ENCODE results near the gene SLC22A5.

Gene SLC22A5

DNA sequence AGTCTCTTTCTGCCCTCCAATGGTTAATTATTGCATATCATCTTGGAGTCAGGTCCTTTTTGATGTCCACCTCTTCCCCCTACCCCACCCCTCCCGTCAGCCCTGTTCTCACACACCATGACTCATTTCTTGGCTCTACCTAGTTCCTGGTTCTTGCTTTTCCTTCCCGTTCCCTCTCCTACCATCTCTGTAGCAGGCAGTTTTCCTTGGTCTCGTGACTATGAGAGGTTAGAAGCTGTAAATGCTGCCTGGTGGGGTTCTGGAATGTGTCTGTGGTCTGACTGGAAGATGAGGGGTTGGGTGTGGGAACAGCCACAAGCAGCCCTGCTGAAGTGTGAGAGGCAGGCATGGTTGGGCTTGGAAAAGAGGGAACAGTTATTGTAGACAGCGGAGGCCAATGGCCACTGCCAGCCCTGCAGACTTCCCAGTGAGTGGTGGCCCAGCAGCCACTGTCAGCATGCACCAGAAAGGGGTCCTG, 18.2 kb downstream of the SLC22A5 start:
- TF ChIP-seq, protein P1, sequence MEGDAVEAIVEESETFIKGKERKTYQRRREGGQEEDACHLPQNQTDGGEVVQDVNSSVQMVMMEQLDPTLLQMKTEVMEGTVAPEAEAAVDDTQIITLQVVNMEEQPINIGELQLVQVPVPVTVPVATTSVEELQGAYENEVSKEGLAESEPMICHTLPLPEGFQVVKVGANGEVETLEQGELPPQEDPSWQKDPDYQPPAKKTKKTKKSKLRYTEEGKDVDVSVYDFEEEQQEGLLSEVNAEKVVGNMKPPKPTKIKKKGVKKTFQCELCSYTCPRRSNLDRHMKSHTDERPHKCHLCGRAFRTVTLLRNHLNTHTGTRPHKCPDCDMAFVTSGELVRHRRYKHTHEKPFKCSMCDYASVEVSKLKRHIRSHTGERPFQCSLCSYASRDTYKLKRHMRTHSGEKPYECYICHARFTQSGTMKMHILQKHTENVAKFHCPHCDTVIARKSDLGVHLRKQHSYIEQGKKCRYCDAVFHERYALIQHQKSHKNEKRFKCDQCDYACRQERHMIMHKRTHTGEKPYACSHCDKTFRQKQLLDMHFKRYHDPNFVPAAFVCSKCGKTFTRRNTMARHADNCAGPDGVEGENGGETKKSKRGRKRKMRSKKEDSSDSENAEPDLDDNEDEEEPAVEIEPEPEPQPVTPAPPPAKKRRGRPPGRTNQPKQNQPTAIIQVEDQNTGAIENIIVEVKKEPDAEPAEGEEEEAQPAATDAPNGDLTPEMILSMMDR (IDR thresholded peaks at IDR 0.05) = no peak
- no peak overlapping the region for H3K9ac ChIP-seq

GRCh38 chr5:132388244-132389050, 18.9 kb downstream of the SLC22A5 start:
- TF ChIP-seq, protein P1 (IDR thresholded peaks at IDR 0.05) = no peak
- H3K9me3 ChIP-seq (ENCODE audit: control insufficient read depth, low read length) = no peaks in the 10 kb centered on the region
- H3K4me3 ChIP-seq (ENCODE audit: low read depth, low read length) = no peak overlapping the region
- peaks cover 14% of the 10 kb centered on the region for H3K79me2 ChIP-seq
- H3K4me1 ChIP-seq = peaks cover 20% of the 10 kb centered on the region
- H3K4me2 ChIP-seq (ENCODE audit: low read length) = peak overlapping the region; percentile 4
- H2AFZ ChIP-seq = no peak overlapping the region
- no peak overlapping the region for H3K9ac ChIP-seq
- H3K36me3 ChIP-seq (ENCODE audit: control insufficient read depth, insufficient read depth, low read length) = no peaks in the 10 kb centered on the region
- H3K27me3 ChIP-seq (ENCODE audit: control insufficient read depth, insufficient read depth, low read length) = no peaks in the 10 kb centered on the region
- peak overlapping the region; percentile 50 for H3K27ac ChIP-seq

More for the DNA sequence above, 18.2 kb downstream of the SLC22A5 start:
- Histone ChIP-seq H3K9me3 (ENCODE audit: control insufficient read depth, low read length) (no peaks in the 10 kb centered on the region), H3K4me2 (ENCODE audit: low read length) (peak overlapping the region; percentile 4), H2AFZ (no peak overlapping the region), H3K27ac (peak overlapping the region; percentile 50), H3K36me3 (ENCODE audit: control insufficient read depth, insufficient read depth, low read length) (no peaks in the 10 kb centered on the region), H3K79me2 (peaks cover 14% of the 10 kb centered on the region), H3K4me1 (peaks cover 20% of the 10 kb centered on the region), H3K27me3 (ENCODE audit: control insufficient read depth, insufficient read depth, low read length) (no peaks in the 10 kb centered on the region), H3K4me3 (ENCODE audit: low read depth, low read length) (peak overlapping the region; percentile 15)

GRCh38 chr5:132389051-132389331, 19.5 kb downstream of the SLC22A5 start:
- Histone ChIP-seq H3K4me2 (ENCODE audit: low read length) (no peak overlapping the region), H3K27ac (peak overlapping the region; percentile 45), H3K36me3 (ENCODE audit: control insufficient read depth, insufficient read depth, low read length) (no peaks in the 10 kb centered on the region), H3K9me3 (ENCODE audit: control insufficient read depth, low read length) (no peaks in the 10 kb centered on the region), H3K79me2 (peaks cover 14% of the 10 kb centered on the region), H2AFZ (no peak overlapping the region), H3K27me3 (ENCODE audit: control insufficient read depth, insufficient read depth, low read length) (no peaks in the 10 kb centered on the region), H3K4me3 (ENCODE audit: low read depth, low read length) (no peak overlapping the region), H3K9ac (no peak overlapping the region), H3K4me1 (peaks cover 20% of the 10 kb centered on the region)
- TF ChIP-seq, protein P1 (IDR thresholded peaks at IDR 0.05) = no peak

GRCh38 chr5:132389585-132390286, 20.2 kb downstream of the SLC22A5 start:
- Histone ChIP-seq H3K4me1 (peaks cover 20% of the 10 kb centered on the region), H3K9ac (no peak overlapping the region), H2AFZ (no peak overlapping the region), H3K4me3 (ENCODE audit: low read depth, low read length) (no peak overlapping the region), H3K27ac (no peak overlapping the region), H3K27me3 (ENCODE audit: control insufficient read depth, insufficient read depth, low read length) (no peaks in the 10 kb centered on the region), H3K4me2 (ENCODE audit: low read length) (no peak overlapping the region), H3K9me3 (ENCODE audit: control insufficient read depth, low read length) (no peaks in the 10 kb centered on the region), H3K36me3 (ENCODE audit: control insufficient read depth, insufficient read depth, low read length) (no peaks in the 10 kb centered on the region), H3K79me2 (peaks cover 14% of the 10 kb centered on the region)
- TF ChIP-seq, protein P1 (IDR thresholded peaks at IDR 0.05) = no peak

All from parathyroid adenoma (tissue), 2 donors.